H9 (cell line): ENCODE results near the gene KCNIP3. TPM values are rescaled to one million over a fixed set of nuclear protein-coding genes. Genes with fewer than 3 reads are reported as not detected.

Experiments
- DNase-seq: peaks from one replicate; pipeline ENCODE4 v3.0.0-alpha.2; 2017
- H2AFZ ChIP-seq: one replicate; pipeline ENCODE4 v1.6.1; 2013; ENCODE audit warnings: mild to moderate bottlenecking, low read length, control low read depth, moderate library complexity
- H2AK5ac ChIP-seq: 2 replicates; pipeline ENCODE4 v1.6.1; 2013; ENCODE audit warnings: low read length, control low read depth, mixed read lengths; ENCODE audit not compliant: insufficient read length
- H2BK120ac ChIP-seq: one replicate; pipeline ENCODE4 v1.6.1; 2013; ENCODE audit warnings: low read depth, mild to moderate bottlenecking, low read length, control low read depth, inconsistent platforms; ENCODE audit not compliant: poor library complexity, severe bottlenecking
- H2BK12ac ChIP-seq: 2 replicates; pipeline ENCODE4 v1.6.1; 2013; ENCODE audit warnings: low read length, control low read depth, mixed read lengths, low read depth; ENCODE audit not compliant: insufficient read length
- H2BK15ac ChIP-seq: 2 replicates; pipeline ENCODE4 v1.6.1; 2013; ENCODE audit warnings: low read depth, low read length, control low read depth
- H2BK20ac ChIP-seq: one replicate; pipeline ENCODE4 v1.6.1; 2013; ENCODE audit warnings: low read depth, mild to moderate bottlenecking, low read length, control low read depth, inconsistent platforms; ENCODE audit not compliant: poor library complexity, severe bottlenecking
- H2BK5ac ChIP-seq: 2 replicates; pipeline ENCODE4 v1.6.1; 2013; ENCODE audit warnings: low read length, control low read depth, mixed read lengths; ENCODE audit not compliant: insufficient read length
- H3K14ac ChIP-seq: 2 replicates; pipeline ENCODE4 v1.6.1; 2013; ENCODE audit warnings: low read length, control low read depth; ENCODE audit not compliant: insufficient read depth
- H3K18ac ChIP-seq: 2 replicates; pipeline ENCODE4 v1.6.1; 2013; ENCODE audit warnings: low read depth, mild to moderate bottlenecking, mixed read lengths, low read length, control low read depth; ENCODE audit not compliant: insufficient read length
- H3K23ac ChIP-seq: 2 replicates; pipeline ENCODE4 v1.6.1; 2013; ENCODE audit warnings: low read length, control low read depth, mixed read lengths, low read depth; ENCODE audit not compliant: insufficient read length
- H3K23me2 ChIP-seq: 2 replicates; pipeline ENCODE4 v1.6.1; 2013; ENCODE audit warnings: low read depth, mild to moderate bottlenecking, mixed read lengths, low read length, control low read depth; ENCODE audit not compliant: insufficient read length, poor library complexity, severe bottlenecking
- H3K27ac ChIP-seq: 2 replicates; pipeline ENCODE4 v1.5.1; 2013; ENCODE audit warnings: low read length, control low read depth, mixed read lengths, low read depth; ENCODE audit not compliant: insufficient read length
- H3K27me3 ChIP-seq: 2 replicates; pipeline ENCODE4 v1.6.1; 2013; ENCODE audit warnings: low read length, control low read depth, inconsistent platforms; ENCODE audit not compliant: insufficient read depth
- H3K4ac ChIP-seq: 2 replicates; pipeline ENCODE4 v1.6.1; 2013; ENCODE audit warnings: low read depth, mild to moderate bottlenecking, control low read depth, inconsistent platforms, low read length, moderate library complexity
- H3K4me1 ChIP-seq: 2 replicates; pipeline ENCODE4 v1.6.1; 2013; ENCODE audit warnings: low read length, control low read depth, inconsistent platforms; ENCODE audit not compliant: insufficient read depth
- H3K4me2 ChIP-seq: 2 replicates; pipeline ENCODE4 v1.6.1; 2013; ENCODE audit warnings: low read length, control low read depth, mixed read lengths; ENCODE audit not compliant: insufficient read length, insufficient read depth
- H3K56ac ChIP-seq: 2 replicates; pipeline ENCODE4 v1.6.1; 2013; ENCODE audit warnings: low read depth, mild to moderate bottlenecking, mixed read lengths, low read length, control low read depth; ENCODE audit not compliant: insufficient read length
- H3K79me1 ChIP-seq: 2 replicates; pipeline ENCODE4 v1.6.1; 2013; ENCODE audit warnings: low read depth, mild to moderate bottlenecking, moderate library complexity, low read length, control low read depth, inconsistent platforms; ENCODE audit not compliant: insufficient read depth, poor library complexity, severe bottlenecking
- H3K79me2 ChIP-seq: 2 replicates; pipeline ENCODE4 v1.6.1; 2013; ENCODE audit warnings: low read length, control low read depth, inconsistent platforms; ENCODE audit not compliant: insufficient read depth
- H3K9ac ChIP-seq: 2 replicates; pipeline ENCODE4 v1.6.1; 2013; ENCODE audit warnings: low read length, control low read depth, mixed read lengths; ENCODE audit not compliant: insufficient read length; ENCODE audit errors: extremely low read depth
- H3K9me3 ChIP-seq: one replicate; pipeline ENCODE4 v1.6.1; 2013; ENCODE audit warnings: low read depth, low read length, inconsistent platforms; ENCODE audit not compliant: control insufficient read depth
- H3T11ph ChIP-seq: one replicate; pipeline ENCODE4 v1.6.1; 2013; ENCODE audit warnings: mild to moderate bottlenecking, low read length, control low read depth, inconsistent platforms
- H4K20me1 ChIP-seq: one replicate; pipeline ENCODE4 v1.6.1; 2013; ENCODE audit not compliant: control insufficient read depth, insufficient read length, insufficient read depth
- H4K5ac ChIP-seq: 2 replicates; pipeline ENCODE4 v1.6.1; 2013; ENCODE audit warnings: low read depth, mild to moderate bottlenecking, mixed read lengths, low read length, control low read depth; ENCODE audit not compliant: insufficient read length
- H4K8ac ChIP-seq: replicated peaks from 2 replicates; pipeline ENCODE4 v1.6.1; 2013; ENCODE audit warnings: low read length, control low read depth, mixed read lengths, low read depth; ENCODE audit not compliant: insufficient read length
- H4K91ac ChIP-seq: 2 replicates; pipeline ENCODE4 v1.6.1; 2013; ENCODE audit warnings: low read depth, mild to moderate bottlenecking, moderate library complexity, mixed read lengths, low read length, control low read depth; ENCODE audit not compliant: insufficient read length
- H3K27ac Mint-ChIP-seq, 3 experiments: 2 replicates in 2 of 3; 3 replicates in 1 of 3; pipeline ENCODE4 v1.8.0; 2020 to 2021; ENCODE audit warnings: mixed read lengths in 3 of 3, mild to moderate bottlenecking in 1 of 3, moderate library complexity in 1 of 3
- H3K27me3 Mint-ChIP-seq: 2 replicates; pipeline ENCODE4 v1.8.0; 2021; ENCODE audit warnings: low read depth, mild to moderate bottlenecking, moderate library complexity, mixed read lengths
- H3K36me3 Mint-ChIP-seq, 3 experiments: 2 replicates in 2 of 3; 3 replicates in 1 of 3; pipeline ENCODE4 v1.8.0; 2020 to 2021; ENCODE audit warnings: low read depth in 3 of 3, mixed read lengths in 3 of 3; ENCODE audit not compliant: insufficient read depth in 1 of 3
- H3K4me1 Mint-ChIP-seq, 2 experiments: 2 replicates each; pipeline ENCODE4 v1.8.0; 2020; ENCODE audit warnings: mixed read lengths in 2 of 2
- H3K4me3 Mint-ChIP-seq, 2 experiments: 2 replicates in 1 of 2; 3 replicates in 1 of 2; pipeline ENCODE4 v1.8.0; 2020 to 2021; ENCODE audit warnings: mild to moderate bottlenecking in 2 of 2, mixed read lengths in 2 of 2, moderate library complexity in 1 of 2
- H3K9me3 Mint-ChIP-seq, 2 experiments: 2 replicates in 1 of 2; 3 replicates in 1 of 2; pipeline ENCODE4 v1.8.0; 2020; ENCODE audit warnings: mild to moderate bottlenecking in 2 of 2, mixed read lengths in 2 of 2, moderate library complexity in 1 of 2
- CTCF ChIP-seq: fragments of 200-600 bp; sonication (generic); conservative IDR thresholded peaks from 3 replicates; pipeline ENCODE4 v1.8.0; 2021; ENCODE audit warnings: antibody characterized with exemption, mild to moderate bottlenecking
- WGBS: extraction: QIAGEN DNeasy Blood & Tissue Kit; methylation state at CpG from one replicate; pipeline ENCODE4 v1.1.7; 2013; ENCODE audit warnings: missing lambda C conversion rate, low lambda C conversion rate, mixed read lengths; ENCODE audit not compliant: insufficient read length; ENCODE audit errors: extremely low coverage; 5-methylcytosine and 5-hydroxymethylcytosine counted together
- total RNA-seq: library from RNA; stranded (reverse); gene quantifications from 2 replicates; pipeline ENCODE4 v1.2.1, GENCODE V29; 2021

The KCNIP3 gene
- total RNA-seq, 1 experiment from 2014 or later = 1.5 TPM

- Histone ChIP-seq H4K20me1 (no peaks in the 10 kb centered on the region), H3K27ac (no peak overlapping the region), H3K79me1 (no peaks in the 10 kb centered on the region), H2AFZ (no peak overlapping the region), H3K4me2 (no peak overlapping the region), H2BK15ac (no peak overlapping the region), H3K23me2 (no peaks in the 10 kb centered on the region), H2BK120ac (no peak overlapping the region), H2BK20ac (no peak overlapping the region), H3K14ac (no peak overlapping the region), H3T11ph (no peak overlapping the region), H2BK5ac (no peak overlapping the region), H3K27me3 (no peaks in the 10 kb centered on the region), H3K56ac (no peak overlapping the region), H4K8ac (no peak overlapping the region), H3K4ac (no peak overlapping the region), H2AK5ac (no peak overlapping the region), H3K4me1 (no peaks in the 10 kb centered on the region), H3K9ac (no peak overlapping the region), H3K79me2 (no peaks in the 10 kb centered on the region), H3K9me3 (no peaks in the 10 kb centered on the region), H2BK12ac (no peak overlapping the region), H3K18ac (no peak overlapping the region), H3K23ac (no peak overlapping the region), H4K5ac (no peak overlapping the region), H4K91ac (no peak overlapping the region)
- Mint-ChIP-seq H3K9me3 (no peaks in the 10 kb centered on the region; a peak in 1 of 5 replicates), H3K27me3 (no peaks in the 10 kb centered on the region; the same call in 1 of the 2 replicates), H3K4me3 (no peak overlapping the region), H3K4me1 (peaks cover 8 to 17% of the 10 kb centered on the region in 2 experiments; a peak in 3 of 4 replicates), H3K36me3 (no peaks in the 10 kb centered on the region), H3K27ac (no peak overlapping the region)
- DNase-seq = no peak
- no peak for TF ChIP-seq CTCF
- no CpG with 5 or more reads among the region's 8 CpGs for WGBS
Measured at GRCh38 chr2:95307878-95308277, 10.7 kb downstream of the KCNIP3 start.
